Vagina (tissue), 2 donors: Measurements from ENCODE around the gene TATDN2. TPM values are rescaled to one million over a fixed set of nuclear protein-coding genes. Genes with fewer than 3 reads are reported as not detected.

Source experiments
- DNase-seq, 2 donors: peaks; one replicate each; pipeline ENCODE4 v3.0.0-alpha.2; 2017; ENCODE audit errors: extremely low spot score in 2 of 2
- H3K27ac ChIP-seq: fragments of 200-600 bp; sonication (generic); one replicate; pipeline ENCODE4 v1.5.1; 2019
- H3K27me3 ChIP-seq: fragments of 200-600 bp; sonication (generic); one replicate; pipeline ENCODE4 v1.5.1; 2019
- H3K36me3 ChIP-seq, 2 donors: fragments of 200-600 bp; sonication (generic); one replicate each; pipeline ENCODE4 v1.5.1; 2017 to 2019
- H3K4me1 ChIP-seq: fragments of 200-600 bp; sonication (generic); one replicate; pipeline ENCODE4 v1.5.1; 2019
- H3K4me3 ChIP-seq, 2 donors: fragments of 200-600 bp; sonication (generic); 1 replicate in 1 of 2; 2 replicates in 1 of 2; pipeline ENCODE4 v1.5.1; 2016 to 2019
- H3K9me3 ChIP-seq: fragments of 200-600 bp; sonication (generic); one replicate; pipeline ENCODE4 v1.5.1; 2019
- POLR2A ChIP-seq, 2 donors: fragments of 450-650 bp; IDR thresholded peaks; one replicate each; pipeline ENCODE4 v1.6.1; 2017; ENCODE audit warnings: antibody characterized with exemption in 2 of 2, mild to moderate bottlenecking in 2 of 2, moderate library complexity in 2 of 2
- POLR2AphosphoS5 ChIP-seq, 2 donors: sonication (generic); formaldehyde crosslinking; IDR thresholded peaks; one replicate each; pipeline ENCODE4 v1.9.0; 2017; ENCODE audit warnings: antibody characterized with exemption in 2 of 2, mild to moderate bottlenecking in 2 of 2, low read depth in 1 of 2; ENCODE audit not compliant: insufficient read depth in 1 of 2
- intact Hi-C: fragments of 100-400 bp; cut with DNase I; formaldehyde crosslinking; loops from one replicate; pipeline ENCODE4 v1.15.1; 2023
- total RNA-seq: library from RNA; depleted of rRNA; stranded (reverse); fragments of >200 nt; gene quantifications from one replicate; pipeline ENCODE4 v1.2.3, GENCODE V29; 2016
- TF ChIP-seq, protein P1 (sequence below), 3 experiments: fragments of 450-650 bp in 2 of 3; fragments of 200-600 bp in 1 of 3; sonication (generic) in 1 of 3; IDR thresholded peaks; one replicate each; pipeline ENCODE4 v1.5.1; 2017 to 2019; ENCODE audit warnings: antibody characterized with exemption in 3 of 3, mild to moderate bottlenecking in 2 of 3, moderate library complexity in 2 of 3

Gene TATDN2
- total RNA-seq, 1 donor from 2014 or later: 34.4 TPM

DNA sequence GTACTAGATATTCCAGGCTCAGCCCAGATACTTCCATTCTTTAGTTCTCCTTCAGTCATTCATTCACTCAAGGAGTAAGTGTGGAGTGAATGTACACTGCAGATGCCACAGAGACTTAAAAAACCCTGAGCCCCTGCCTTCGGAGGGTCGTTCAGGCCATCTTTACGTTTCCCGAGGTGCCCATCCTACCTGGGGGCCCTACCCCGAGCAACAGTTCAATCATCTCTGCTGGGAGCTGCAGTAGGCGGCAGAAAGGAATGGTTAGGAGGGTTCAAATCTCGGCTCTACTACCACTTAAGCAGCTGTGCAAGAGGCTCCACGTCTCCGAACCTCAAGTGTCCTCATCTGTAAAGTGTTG lies 72.0 kb downstream of the TATDN2 start:
- TF ChIP-seq POLR2AphosphoS5 (IDR thresholded peaks at IDR 0.05; ENCODE audit: insufficient read depth in 1 of 2, low read depth in 1 of 2): no peak
- TF ChIP-seq, protein P1, sequence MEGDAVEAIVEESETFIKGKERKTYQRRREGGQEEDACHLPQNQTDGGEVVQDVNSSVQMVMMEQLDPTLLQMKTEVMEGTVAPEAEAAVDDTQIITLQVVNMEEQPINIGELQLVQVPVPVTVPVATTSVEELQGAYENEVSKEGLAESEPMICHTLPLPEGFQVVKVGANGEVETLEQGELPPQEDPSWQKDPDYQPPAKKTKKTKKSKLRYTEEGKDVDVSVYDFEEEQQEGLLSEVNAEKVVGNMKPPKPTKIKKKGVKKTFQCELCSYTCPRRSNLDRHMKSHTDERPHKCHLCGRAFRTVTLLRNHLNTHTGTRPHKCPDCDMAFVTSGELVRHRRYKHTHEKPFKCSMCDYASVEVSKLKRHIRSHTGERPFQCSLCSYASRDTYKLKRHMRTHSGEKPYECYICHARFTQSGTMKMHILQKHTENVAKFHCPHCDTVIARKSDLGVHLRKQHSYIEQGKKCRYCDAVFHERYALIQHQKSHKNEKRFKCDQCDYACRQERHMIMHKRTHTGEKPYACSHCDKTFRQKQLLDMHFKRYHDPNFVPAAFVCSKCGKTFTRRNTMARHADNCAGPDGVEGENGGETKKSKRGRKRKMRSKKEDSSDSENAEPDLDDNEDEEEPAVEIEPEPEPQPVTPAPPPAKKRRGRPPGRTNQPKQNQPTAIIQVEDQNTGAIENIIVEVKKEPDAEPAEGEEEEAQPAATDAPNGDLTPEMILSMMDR (IDR thresholded peaks at IDR 0.05): no peak
- TF ChIP-seq POLR2A (IDR thresholded peaks at IDR 0.05): no peak
- Histone ChIP-seq H3K27me3 (no peaks in the 10 kb centered on the region), H3K4me3 (peak overlapping the region; percentile 72 to 100), H3K4me1 (peaks cover 33% of the 10 kb centered on the region), H3K36me3 (peaks cover 0 to 28% of the 10 kb centered on the region in 2 donors), H3K27ac (peak overlapping the region; percentile 84), H3K9me3 (no peaks in the 10 kb centered on the region)
- intact Hi-C loops: no loop called here
- DNase-seq: no peak

DNA sequence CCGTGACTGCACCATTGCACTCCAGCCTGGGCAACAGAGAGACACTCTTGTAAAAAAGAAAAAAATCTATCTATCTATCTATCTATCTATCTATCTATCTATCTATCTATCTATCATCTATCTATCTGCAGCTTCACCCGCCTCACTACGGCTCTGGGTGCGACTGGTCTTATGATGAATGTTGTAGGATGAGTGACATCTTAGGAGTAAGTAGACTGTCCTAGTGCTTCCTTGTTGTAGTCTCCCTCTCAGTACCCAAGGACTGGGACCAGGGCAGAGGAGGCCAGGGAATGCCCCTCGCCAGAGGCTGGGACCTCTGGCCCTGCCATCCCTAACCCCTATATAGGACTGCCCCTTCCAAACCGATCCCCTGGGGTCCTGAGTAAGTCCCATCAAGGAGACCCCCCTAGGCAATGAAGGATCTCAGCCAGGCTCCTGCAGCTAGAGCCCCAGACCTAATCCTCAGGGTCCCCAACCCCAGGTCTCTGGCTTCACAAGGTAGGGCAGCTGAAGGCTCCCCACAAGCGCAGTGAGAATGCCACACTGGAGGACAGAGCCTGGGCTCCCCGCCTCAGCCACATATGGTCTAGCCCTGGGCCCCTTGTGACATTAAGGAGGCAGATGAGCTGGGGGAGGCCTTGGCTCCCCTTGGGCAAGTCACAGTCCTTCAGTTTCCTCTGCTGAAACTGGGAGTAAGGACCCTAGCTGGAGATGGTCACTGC lies 73.5 kb downstream of the TATDN2 start:
- Histone ChIP-seq H3K27ac (peak overlapping the region; percentile 84), H3K4me3 (peak overlapping the region; percentile 72 to 100), H3K27me3 (no peaks in the 10 kb centered on the region), H3K36me3 (peaks cover 0 to 16% of the 10 kb centered on the region in 2 donors), H3K9me3 (no peaks in the 10 kb centered on the region), H3K4me1 (peaks cover 33% of the 10 kb centered on the region)
- DNase-seq: no peak
- intact Hi-C loops: no loop called here
- TF ChIP-seq, protein P1 (IDR thresholded peaks at IDR 0.05): no peak
- no peak for TF ChIP-seq POLR2A (IDR thresholded peaks at IDR 0.05)
- TF ChIP-seq POLR2AphosphoS5 (IDR thresholded peaks at IDR 0.05; ENCODE audit: insufficient read depth in 1 of 2, low read depth in 1 of 2): no peak

DNA sequence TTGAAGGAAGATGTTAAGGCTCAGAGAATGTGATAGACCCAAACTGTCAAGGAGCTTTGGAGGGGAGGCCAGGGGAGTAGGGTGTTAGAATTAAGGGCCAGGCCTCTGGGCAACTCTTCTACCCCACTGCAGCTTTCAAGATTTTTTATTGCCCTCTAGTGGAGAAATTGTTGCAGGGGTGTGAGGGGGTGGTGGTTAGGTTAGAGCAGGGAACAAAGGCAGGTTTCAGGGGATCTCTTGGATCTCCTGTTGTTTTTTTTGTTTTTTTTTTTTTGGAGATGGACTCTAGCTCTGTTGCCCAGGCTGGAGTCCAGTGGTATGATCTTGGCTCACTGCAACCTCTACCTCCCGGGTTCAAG lies 74.1 kb downstream of the TATDN2 start:
- H3K36me3 ChIP-seq: peaks cover 0 to 11% of the 10 kb centered on the region in 2 donors
- DNase-seq: no peak
- intact Hi-C loops: no loop called here
- no peak overlapping the region for H3K4me3 ChIP-seq
- no peaks in the 10 kb centered on the region for H3K9me3 ChIP-seq
- TF ChIP-seq, protein P1 (IDR thresholded peaks at IDR 0.05): no peak
- TF ChIP-seq POLR2A (IDR thresholded peaks at IDR 0.05) (no peak), POLR2AphosphoS5 (IDR thresholded peaks at IDR 0.05; ENCODE audit: insufficient read depth in 1 of 2, low read depth in 1 of 2) (no peak)
- H3K4me1 ChIP-seq: peaks cover 30% of the 10 kb centered on the region
- H3K27me3 ChIP-seq: no peaks in the 10 kb centered on the region
- H3K27ac ChIP-seq: no peak overlapping the region

DNA sequence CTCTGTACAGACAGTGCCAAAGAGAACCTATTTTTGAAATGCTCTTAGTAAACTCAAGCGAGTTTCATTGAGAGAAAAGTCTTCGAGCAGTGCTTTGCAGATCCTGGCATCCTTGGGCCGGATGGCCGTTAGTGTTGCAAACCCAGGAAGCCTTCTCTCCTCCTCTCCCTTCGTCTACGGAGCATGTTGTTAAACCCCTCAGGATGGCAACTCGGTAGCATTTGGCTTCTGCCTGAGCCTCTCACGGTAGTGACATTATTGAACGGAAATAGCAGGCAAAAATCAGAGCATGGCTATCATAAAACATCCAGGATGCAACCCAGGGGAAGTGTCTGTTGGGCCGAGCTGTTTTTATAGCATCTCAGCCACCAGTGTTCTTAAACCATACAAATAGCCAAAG lies 79.3 kb downstream of the TATDN2 start:
- Histone ChIP-seq H3K4me1 (no peaks in the 10 kb centered on the region), H3K27me3 (no peaks in the 10 kb centered on the region), H3K36me3 (no peaks in the 10 kb centered on the region), H3K4me3 (no peak overlapping the region), H3K27ac (no peak overlapping the region), H3K9me3 (no peaks in the 10 kb centered on the region)
- TF ChIP-seq POLR2AphosphoS5 (IDR thresholded peaks at IDR 0.05; ENCODE audit: insufficient read depth in 1 of 2, low read depth in 1 of 2) (no peak), POLR2A (IDR thresholded peaks at IDR 0.05) (no peak)
- TF ChIP-seq, protein P1 (IDR thresholded peaks at IDR 0.05): no peak
- no peak for DNase-seq
- intact Hi-C loops: no loop called here

DNA sequence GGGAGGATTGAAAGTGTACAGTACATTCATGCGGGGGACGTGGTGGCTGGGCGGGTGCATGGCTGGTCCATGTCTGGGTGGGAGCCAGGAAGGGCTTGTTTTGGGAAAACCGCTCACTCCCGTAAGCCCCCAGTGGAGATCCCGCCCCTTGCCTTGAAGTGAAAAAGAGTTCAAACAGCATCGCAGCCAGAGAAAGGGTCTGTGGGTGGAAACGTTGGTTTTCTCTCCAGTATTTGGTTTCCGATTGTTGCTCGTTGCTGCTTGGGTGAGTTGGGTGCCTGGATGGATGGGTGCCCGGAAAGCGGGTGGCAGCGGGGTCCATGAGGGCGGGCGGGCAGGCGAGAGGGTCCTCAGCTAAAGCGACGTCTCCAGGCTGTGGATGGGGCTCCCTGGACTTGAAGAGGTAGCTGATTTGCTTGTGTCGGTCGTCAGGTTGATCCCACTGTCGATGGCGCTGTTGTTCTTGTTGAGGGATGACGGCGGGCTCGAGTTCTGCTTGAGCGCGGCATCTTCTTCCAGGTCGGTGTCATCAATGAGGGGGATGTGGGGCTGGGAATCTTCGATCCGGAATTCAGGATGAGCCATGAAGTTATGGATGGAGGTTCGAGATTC lies 80.3 kb downstream of the TATDN2 start:
- Histone ChIP-seq H3K4me1 (no peaks in the 10 kb centered on the region), H3K36me3 (no peaks in the 10 kb centered on the region), H3K9me3 (no peaks in the 10 kb centered on the region), H3K4me3 (no peak overlapping the region), H3K27me3 (no peaks in the 10 kb centered on the region), H3K27ac (no peak overlapping the region)
- intact Hi-C loops: no loop called here
- DNase-seq: no peak
- TF ChIP-seq, protein P1 (IDR thresholded peaks at IDR 0.05): no peak
- TF ChIP-seq POLR2A (IDR thresholded peaks at IDR 0.05): no peak
- no peak for TF ChIP-seq POLR2AphosphoS5 (IDR thresholded peaks at IDR 0.05; ENCODE audit: insufficient read depth in 1 of 2, low read depth in 1 of 2)
